Measurements from ENCODE around the gene C1GALT1C1L. TPM values are rescaled to one million over a fixed set of nuclear protein-coding genes. Genes with fewer than 3 reads are reported as not detected.
"Not testable (repeated sequence)": the region's sequence is repeated elsewhere in the genome, so short reads cannot be mapped to it uniquely, and the experiment has no call there.

The C1GALT1C1L gene
- total RNA-seq, 1 experiment from 2014 or later, result 0.54 TPM

- Histone ChIP-seq H3K9me3 (ENCODE audit: control insufficient read depth, insufficient read depth, low read depth, low read length) (no peaks in the 10 kb centered on the region), H3K36me3 (ENCODE audit: control insufficient read depth, insufficient read depth, low read length) (no peaks in the 10 kb centered on the region), H3K27me3 (ENCODE audit: control insufficient read depth, insufficient read depth, low read length) (no peaks in the 10 kb centered on the region), H3K4me3 (ENCODE audit: low read depth in 2 of 2, low read length in 2 of 2) (no peak overlapping the region), H3K4me1 (ENCODE audit: control insufficient read depth, insufficient read depth, low read length) (no peaks in the 10 kb centered on the region), H3K27ac (ENCODE audit: low read length) (no peak overlapping the region)
- TF ChIP-seq CTCF (IDR thresholded peaks at IDR 0.05) (no peak), REST (IDR thresholded peaks at IDR 0.05; ENCODE audit: insufficient read depth in 1 of 2, low read depth in 2 of 2, low read length in 1 of 2) (no peak), SIN3A (IDR thresholded peaks at IDR 0.05; ENCODE audit: borderline replicate concordance, insufficient read depth, low read depth, low read length) (no peak), TCF7L2 (IDR thresholded peaks at IDR 0.05; ENCODE audit: low read depth, low read length) (no peak), POLR2AphosphoS5 (IDR thresholded peaks at IDR 0.05; ENCODE audit: low read depth, low read length) (no peak)
- intact Hi-C loops (cut with micrococcal nuclease; ENCODE audit: unreplicated experiment), result no loop called here
- CTCF ChIA-PET, result no interaction called here
- in situ Hi-C loops (cut with HindIII; ENCODE audit: low pct_unique_long_range_greater_than_20kb, low sequenced_read_pairs), result no loop called here
- ATAC-seq, result no peak
- BruUV-seq (replicated peaks), result no TSS peak
- POLR2A ChIA-PET, result no interaction called here
- DNase-seq (ENCODE audit: low read depth, low spot score), result no peak
Observed at GRCh38 chr2:43701111-43701510, 24.9 kb upstream of the C1GALT1C1L start.

- POLR2A ChIA-PET, result interaction anchor here (0.6 kb wide), 1 partner anchor 52 kb away, joined by 3 read pairs; no protein-coding TSS in a partner anchor
- TF ChIP-seq REST (IDR thresholded peaks at IDR 0.05; ENCODE audit: insufficient read depth in 1 of 2, low read depth in 2 of 2, low read length in 1 of 2) (no peak), POLR2AphosphoS5 (IDR thresholded peaks at IDR 0.05; ENCODE audit: low read depth, low read length) (no peak), SIN3A (IDR thresholded peaks at IDR 0.05; ENCODE audit: borderline replicate concordance, insufficient read depth, low read depth, low read length) (no peak), CTCF (IDR thresholded peaks at IDR 0.05) (no peak), TCF7L2 (IDR thresholded peaks at IDR 0.05; ENCODE audit: low read depth, low read length) (no peak)
- intact Hi-C loops (cut with micrococcal nuclease; ENCODE audit: unreplicated experiment) (no loop called here), in situ Hi-C loops (cut with HindIII; ENCODE audit: low pct_unique_long_range_greater_than_20kb, low sequenced_read_pairs) (no loop called here)
- TSS peak; percentile 77 for BruUV-seq (replicated peaks)
- Histone ChIP-seq H3K27ac (ENCODE audit: low read length) (no peak overlapping the region), H3K4me3 (ENCODE audit: low read depth in 2 of 2, low read length in 2 of 2) (no peak overlapping the region), H3K36me3 (ENCODE audit: control insufficient read depth, insufficient read depth, low read length) (no peaks in the 10 kb centered on the region; the same call in 1 of the 2 replicates), H3K27me3 (ENCODE audit: control insufficient read depth, insufficient read depth, low read length) (no peaks in the 10 kb centered on the region), H3K9me3 (ENCODE audit: control insufficient read depth, insufficient read depth, low read depth, low read length) (no peaks in the 10 kb centered on the region), H3K4me1 (ENCODE audit: control insufficient read depth, insufficient read depth, low read length) (no peaks in the 10 kb centered on the region)
- ATAC-seq, result no peak
- DNase-seq (ENCODE audit: low read depth, low spot score), result no peak
- CTCF ChIA-PET, result no interaction called here
Observed at GRCh38 chr2:43699761-43700160, 23.5 kb upstream of the C1GALT1C1L start.

GRCh38 chr2:43698140-43698539 is 21.9 kb upstream of the C1GALT1C1L start:
- DNase-seq (ENCODE audit: low read depth, low spot score); CTCF ChIA-PET; H3K27ac ChIP-seq (ENCODE audit: low read length); H3K4me3 ChIP-seq (ENCODE audit: low read depth in 2 of 2, low read length in 2 of 2); intact Hi-C loops (cut with micrococcal nuclease; ENCODE audit: unreplicated experiment); H3K4me1 ChIP-seq (ENCODE audit: control insufficient read depth, insufficient read depth, low read length); ATAC-seq; in situ Hi-C loops (cut with HindIII; ENCODE audit: low pct_unique_long_range_greater_than_20kb, low sequenced_read_pairs); H3K27me3 ChIP-seq (ENCODE audit: control insufficient read depth, insufficient read depth, low read length); H3K36me3 ChIP-seq (ENCODE audit: control insufficient read depth, insufficient read depth, low read length); H3K9me3 ChIP-seq (ENCODE audit: control insufficient read depth, insufficient read depth, low read depth, low read length); BruUV-seq (replicated peaks): not testable (repeated sequence)
- POLR2A ChIA-PET, result interaction anchor here (0.6 kb wide), 1 partner anchor 147 kb away, joined by 4 read pairs; no protein-coding TSS in a partner anchor

All from Panc1 (cell line).